Lower leg skin (tissue), 4 donors: ENCODE data around the gene CD99. TPM values are rescaled to one million over a fixed set of nuclear protein-coding genes. Genes with fewer than 3 reads are reported as not detected.

ENCODE experiments used
- DNase-seq, 2 donors: peaks; one replicate each; pipeline ENCODE4 v3.0.0-alpha.2; 2019; ENCODE audit warnings: low spot score in 2 of 2
- H3K4me3 ChIP-seq: fragments of 200-600 bp; sonication (generic); 2 replicates; pipeline ENCODE4 v1.5.1; 2017; ENCODE audit warnings: mild to moderate bottlenecking, low read depth; ENCODE audit not compliant: poor library complexity, severe bottlenecking
- POLR2A ChIP-seq, 2 donors: fragments of 450-650 bp; IDR thresholded peaks; one replicate each; pipeline ENCODE4 v1.6.1; 2016 to 2017; ENCODE audit warnings: antibody characterized with exemption in 2 of 2, mild to moderate bottlenecking in 1 of 2, moderate library complexity in 1 of 2
- WGBS, 2 donors: methylation state at CpG; one replicate each; pipeline ENCODE4 v1.1.5; 2018; 5-methylcytosine and 5-hydroxymethylcytosine counted together
- intact Hi-C: fragments of 100-400 bp; cut with DNase I; formaldehyde crosslinking; loops from one replicate; pipeline ENCODE4 v1.15.0; 2023; ENCODE audit warnings: low total_unique reads
- total RNA-seq, 4 donors: library from RNA; depleted of rRNA; stranded (reverse); fragments of >200 nt; gene quantifications; one replicate each; pipeline ENCODE4 v1.1.0, GENCODE V29; 2016
- TF ChIP-seq, protein P1 (sequence below), 3 donors: fragments of 450-650 bp; IDR thresholded peaks; one replicate each; pipeline ENCODE4 v1.5.1; 2016; ENCODE audit warnings: antibody characterized with exemption in 3 of 3, mild to moderate bottlenecking in 3 of 3, moderate library complexity in 2 of 3

The CD99 gene
- total RNA-seq, 4 donors from 2014 or later: 168 to 384 (median 194) TPM

DNA sequence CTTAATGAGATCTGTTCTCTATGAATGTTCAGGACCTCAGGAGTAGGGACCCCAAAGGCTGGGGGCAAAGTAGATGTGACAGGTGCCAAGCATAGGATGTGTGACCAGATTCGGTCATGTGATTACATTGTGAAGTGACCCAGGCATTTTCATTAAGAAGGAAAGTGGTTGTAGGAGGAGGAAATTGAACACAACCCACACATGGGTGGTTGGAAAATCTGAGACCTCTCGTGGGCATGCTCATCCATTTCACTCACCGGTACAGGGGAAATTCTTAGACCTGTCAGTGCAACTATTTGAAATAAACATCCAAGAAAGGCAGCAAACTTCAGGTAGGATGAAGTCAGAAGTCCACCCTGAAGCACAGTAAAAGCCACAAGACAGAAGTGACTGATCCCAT is 43.5 kb upstream of the CD99 start:
- 87 to 90% methylated on average over 3 of the region's 3 CpGs for WGBS, 2 donors
- DNase-seq: no peak
- intact Hi-C loops: loop anchor here (5.0 kb wide), 1 partner anchor 160 kb away; no protein-coding TSS in a partner anchor
- no peak for TF ChIP-seq POLR2A (IDR thresholded peaks at IDR 0.05)
- TF ChIP-seq, protein P1, sequence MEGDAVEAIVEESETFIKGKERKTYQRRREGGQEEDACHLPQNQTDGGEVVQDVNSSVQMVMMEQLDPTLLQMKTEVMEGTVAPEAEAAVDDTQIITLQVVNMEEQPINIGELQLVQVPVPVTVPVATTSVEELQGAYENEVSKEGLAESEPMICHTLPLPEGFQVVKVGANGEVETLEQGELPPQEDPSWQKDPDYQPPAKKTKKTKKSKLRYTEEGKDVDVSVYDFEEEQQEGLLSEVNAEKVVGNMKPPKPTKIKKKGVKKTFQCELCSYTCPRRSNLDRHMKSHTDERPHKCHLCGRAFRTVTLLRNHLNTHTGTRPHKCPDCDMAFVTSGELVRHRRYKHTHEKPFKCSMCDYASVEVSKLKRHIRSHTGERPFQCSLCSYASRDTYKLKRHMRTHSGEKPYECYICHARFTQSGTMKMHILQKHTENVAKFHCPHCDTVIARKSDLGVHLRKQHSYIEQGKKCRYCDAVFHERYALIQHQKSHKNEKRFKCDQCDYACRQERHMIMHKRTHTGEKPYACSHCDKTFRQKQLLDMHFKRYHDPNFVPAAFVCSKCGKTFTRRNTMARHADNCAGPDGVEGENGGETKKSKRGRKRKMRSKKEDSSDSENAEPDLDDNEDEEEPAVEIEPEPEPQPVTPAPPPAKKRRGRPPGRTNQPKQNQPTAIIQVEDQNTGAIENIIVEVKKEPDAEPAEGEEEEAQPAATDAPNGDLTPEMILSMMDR (IDR thresholded peaks at IDR 0.05): no peak
- H3K4me3 ChIP-seq: no peak overlapping the region

DNA sequence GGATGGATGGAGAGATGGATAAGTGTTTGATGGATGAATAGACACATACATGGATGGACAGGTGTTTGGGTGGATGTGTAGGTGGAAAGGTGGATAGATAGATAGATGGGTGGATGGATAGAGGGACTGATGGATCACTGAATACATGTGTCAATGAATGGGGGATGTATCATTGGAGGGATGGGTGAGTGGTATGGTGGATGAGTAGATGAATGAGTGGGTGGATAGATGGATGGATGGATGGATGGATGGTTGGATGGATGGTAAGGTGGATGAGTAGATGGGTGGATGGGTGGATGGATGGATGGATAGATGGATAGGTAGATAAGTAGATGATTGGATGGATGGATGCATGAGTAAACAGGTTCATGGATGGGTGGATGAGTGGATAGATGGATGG is 41.1 kb upstream of the CD99 start:
- no peak for TF ChIP-seq POLR2A (IDR thresholded peaks at IDR 0.05)
- TF ChIP-seq, protein P1 (IDR thresholded peaks at IDR 0.05): no peak
- no peak overlapping the region for H3K4me3 ChIP-seq
- intact Hi-C loops: no loop called here
- DNase-seq: no peak

DNA sequence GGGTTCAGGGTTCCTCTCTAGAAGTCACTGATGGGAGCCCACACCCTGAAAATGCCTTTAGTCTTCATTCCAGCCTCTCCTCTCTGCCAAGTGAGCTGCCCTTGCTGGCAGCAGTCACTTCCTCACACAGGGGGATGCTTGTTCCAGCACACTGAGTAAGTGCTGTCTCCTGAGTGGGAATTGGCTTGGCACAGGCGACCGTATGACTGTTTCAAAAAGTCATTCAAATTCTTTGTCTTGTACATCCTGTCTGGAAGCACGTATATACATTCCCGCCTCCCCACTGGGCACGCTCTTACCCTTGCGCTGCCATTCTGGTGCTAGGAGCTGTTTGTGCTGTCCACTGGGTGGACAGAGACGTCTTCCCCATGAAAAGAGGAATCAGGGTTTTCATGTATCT is 40.2 kb upstream of the CD99 start:
- no peak overlapping the region for H3K4me3 ChIP-seq
- 75 to 86% methylated on average over 7 of the region's 7 CpGs for WGBS, 2 donors
- no peak for TF ChIP-seq POLR2A (IDR thresholded peaks at IDR 0.05)
- TF ChIP-seq, protein P1 (IDR thresholded peaks at IDR 0.05): no peak
- peak in 1 of 2 donors; percentile 61 for DNase-seq
- intact Hi-C loops: no loop called here

DNA sequence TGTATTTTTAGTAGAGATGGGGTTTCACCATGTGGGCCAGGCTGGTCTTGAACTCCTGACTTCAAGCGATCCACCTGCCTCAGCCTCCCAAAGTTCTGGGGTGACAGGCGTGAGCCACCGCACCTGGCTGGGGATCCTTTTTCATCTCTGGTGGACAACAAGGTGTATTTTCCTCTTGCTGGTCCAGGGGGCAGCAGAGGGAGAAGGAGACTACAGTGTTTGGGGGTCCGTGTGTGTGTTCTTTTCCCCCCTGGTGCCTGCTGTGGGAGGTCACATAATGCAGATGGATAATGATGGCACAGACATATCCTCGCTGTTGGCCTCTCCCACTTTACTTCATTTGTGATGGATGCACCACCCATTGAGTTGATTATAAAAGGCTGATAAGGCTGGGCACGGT is 39.0 kb upstream of the CD99 start:
- intact Hi-C loops: no loop called here
- no peak for TF ChIP-seq POLR2A (IDR thresholded peaks at IDR 0.05)
- TF ChIP-seq, protein P1 (IDR thresholded peaks at IDR 0.05): no peak
- no peak overlapping the region for H3K4me3 ChIP-seq
- DNase-seq: peak in 1 of 2 donors; percentile 37
- 93 to 97% methylated on average over 6 of the region's 6 CpGs for WGBS, 2 donors

DNA sequence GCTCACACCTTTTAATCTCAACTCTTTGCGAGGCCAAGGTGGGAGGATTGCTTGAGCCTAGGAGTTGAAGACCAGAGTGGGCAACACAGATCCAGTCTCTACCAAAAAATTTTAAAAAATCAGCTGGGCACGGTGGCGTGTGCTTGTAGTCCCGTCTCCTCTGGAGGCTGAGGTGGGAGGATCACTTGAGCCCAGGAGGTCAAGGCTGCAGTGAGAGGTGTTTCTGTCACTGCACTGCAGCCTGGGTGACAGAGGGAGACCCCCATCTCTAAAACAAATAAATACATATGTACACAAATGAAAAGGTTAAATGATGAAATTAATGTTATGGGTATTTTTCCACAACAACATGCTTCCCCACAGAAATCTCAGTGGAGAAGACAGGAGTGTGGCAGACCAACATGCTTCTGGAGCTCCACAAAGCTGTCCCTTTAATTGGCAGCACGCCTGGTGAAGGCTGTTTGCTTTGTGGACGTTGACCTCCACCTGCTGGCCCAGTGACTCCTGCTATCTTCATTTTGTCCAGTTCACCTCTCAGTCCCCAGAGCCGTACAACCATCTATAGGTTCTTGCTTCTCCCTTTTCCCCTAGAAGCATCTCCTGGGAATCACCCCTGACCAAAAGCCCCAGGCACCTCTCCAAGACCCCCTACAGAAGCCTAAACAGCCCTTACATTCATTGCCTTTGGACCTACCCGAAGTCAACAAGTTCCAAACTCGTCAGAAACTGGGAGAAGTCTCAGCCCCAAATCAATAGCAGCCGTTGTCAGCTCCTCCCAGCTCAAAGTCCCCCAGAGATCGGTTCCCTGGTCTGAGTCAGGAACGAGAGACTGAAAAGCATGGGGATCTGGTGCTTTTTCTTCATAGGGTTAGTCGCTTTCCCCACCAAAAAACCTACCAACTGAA is 36.4 kb upstream of the CD99 start:
- peak in 1 of 2 donors; percentile 20 for DNase-seq
- 72 to 82% methylated on average over 13 of the region's 13 CpGs for WGBS, 2 donors
- intact Hi-C loops: no loop called here

More for the DNA sequence above, 36.4 kb upstream of the CD99 start:
- no peak for TF ChIP-seq POLR2A (IDR thresholded peaks at IDR 0.05)
- TF ChIP-seq, protein P1 (IDR thresholded peaks at IDR 0.05): no peak
- no peak overlapping the region for H3K4me3 ChIP-seq
